GM18951 (cell line): Measurements from ENCODE around the gene BAG5.

ENCODE experiments used
- POLR2A ChIP-seq: IDR thresholded peaks from 4 replicates; pipeline ENCODE4 v1.6.1; 2011; ENCODE audit warnings: mild to moderate bottlenecking; ENCODE audit not compliant: insufficient read length, insufficient read depth; ENCODE audit errors: extremely low read depth
- in situ Hi-C: fragments of 300-500 bp; cut with MboI; formaldehyde crosslinking; loops from one replicate; pipeline ENCODE4 v1.12.0; 2022; ENCODE audit warnings: low sequenced_read_pairs, mixed read lengths, inconsistent platforms; ENCODE audit not compliant: unreplicated experiment

BAG5 gene

GRCh38 chr14:103546652-103547454, 15.6 kb downstream of the BAG5 start:
- TF ChIP-seq POLR2A = no peak
- in situ Hi-C loops = no loop called here

- in situ Hi-C loops = no loop called here
- no peak for TF ChIP-seq POLR2A
Measured at GRCh38 chr14:103545915-103546651, 16.4 kb downstream of the BAG5 start.

GRCh38 chr14:103545219-103545914, 17.1 kb downstream of the BAG5 start:
- TF ChIP-seq POLR2A = no peak
- in situ Hi-C loops = no loop called here

- TF ChIP-seq POLR2A = no peak
- in situ Hi-C loops = no loop called here
Measured at GRCh38 chr14:103544388-103545218, 17.9 kb downstream of the BAG5 start.

- in situ Hi-C loops = no loop called here
- TF ChIP-seq POLR2A = no peak
Measured at GRCh38 chr14:103543721-103544387, 18.6 kb downstream of the BAG5 start.

GRCh38 chr14:103543140-103543539, 19.3 kb downstream of the BAG5 start:
- in situ Hi-C loops = no loop called here
- TF ChIP-seq POLR2A = no peak

GRCh38 chr14:103542605-103543088, 19.8 kb downstream of the BAG5 start:
- no peak for TF ChIP-seq POLR2A
- in situ Hi-C loops = no loop called here

GRCh38 chr14:103541709-103542604, 20.5 kb downstream of the BAG5 start:
- no peak for TF ChIP-seq POLR2A
- in situ Hi-C loops = no loop called here

GRCh38 chr14:103540821-103541708, 21.4 kb downstream of the BAG5 start:
- TF ChIP-seq POLR2A = no peak
- in situ Hi-C loops = no loop called here

GRCh38 chr14:103539056-103539825, 23.2 kb downstream of the BAG5 start:
- TF ChIP-seq POLR2A = no peak
- in situ Hi-C loops = no loop called here
